SK-N-SH treated with all-trans-retinoic acid at 6 μM for 48 hours (cell line): ENCODE results near the gene HHATL.

ENCODE experiments used
- ATAC-seq: fragments of 200-7000 bp; cut with Tn5 transposase; 3 replicates; pipeline ENCODE4 v1.9.1; 2020; ENCODE audit warnings: mild to moderate bottlenecking, moderate library complexity
- ARNTL ChIP-seq: fragments of 450-650 bp; formaldehyde crosslinking; IDR thresholded peaks from 2 replicates; pipeline ENCODE4 v1.5.0; 2020; ENCODE audit warnings: low read depth, mild to moderate bottlenecking, moderate library complexity, borderline replicate concordance
- BACH2 ChIP-seq: fragments of 250-450 bp; sonication (Bioruptor Pico); IDR thresholded peaks from 2 replicates; pipeline ENCODE4 v1.9.0; 2021; ENCODE audit warnings: mild to moderate bottlenecking, borderline replicate concordance
- CSDC2 ChIP-seq: fragments of 250-450 bp; sonication (Bioruptor Pico); IDR thresholded peaks from 2 replicates; pipeline ENCODE4 v1.5.0; 2020; ENCODE audit warnings: mild to moderate bottlenecking, moderate library complexity
- ESRRG ChIP-seq: fragments of 250-450 bp; sonication (Bioruptor Pico); IDR thresholded peaks from 2 replicates; pipeline ENCODE4 v1.6.1; 2021; ENCODE audit warnings: mild to moderate bottlenecking
- GLIS3 ChIP-seq: fragments of 250-450 bp; sonication (Bioruptor Pico); IDR thresholded peaks from 2 replicates; pipeline ENCODE4 v1.5.0; 2020; ENCODE audit warnings: mild to moderate bottlenecking, moderate library complexity
- ISL1 ChIP-seq: fragments of 250-450 bp; sonication (Bioruptor Pico); IDR thresholded peaks from 2 replicates; pipeline ENCODE4 v2.1.2; 2022; ENCODE audit warnings: mild to moderate bottlenecking, moderate library complexity
- PATZ1 ChIP-seq: fragments of 250-450 bp; sonication (Bioruptor Pico); IDR thresholded peaks from 2 replicates; pipeline ENCODE4 v1.8.0; 2020; ENCODE audit warnings: mild to moderate bottlenecking, moderate library complexity, borderline replicate concordance
- PPARA ChIP-seq: fragments of 250-450 bp; sonication (Bioruptor Pico); IDR thresholded peaks from 2 replicates; pipeline ENCODE4 v1.5.0; 2020; ENCODE audit warnings: mild to moderate bottlenecking, borderline replicate concordance
- RARB ChIP-seq: fragments of 250-450 bp; sonication (Bioruptor Pico); IDR thresholded peaks from 2 replicates; pipeline ENCODE4 v1.8.0; 2021; ENCODE audit warnings: mild to moderate bottlenecking, moderate library complexity
- TCF4 ChIP-seq: fragments of 250-450 bp; sonication (Bioruptor Pico); IDR thresholded peaks from 2 replicates; pipeline ENCODE4 v1.8.0; 2021; ENCODE audit warnings: mild to moderate bottlenecking, moderate library complexity, borderline replicate concordance
- TOX ChIP-seq: fragments of 250-450 bp; sonication (Bioruptor Pico); IDR thresholded peaks from 2 replicates; pipeline ENCODE4 v1.8.0; 2021; ENCODE audit warnings: mild to moderate bottlenecking, moderate library complexity, borderline replicate concordance
- ZC3H10 ChIP-seq: fragments of 250-450 bp; sonication (Bioruptor Pico); IDR thresholded peaks from 2 replicates; pipeline ENCODE4 v1.5.1; 2021; ENCODE audit warnings: mild to moderate bottlenecking, moderate library complexity
- ZFP3 ChIP-seq: fragments of 250-450 bp; sonication (Bioruptor Pico); IDR thresholded peaks from 2 replicates; pipeline ENCODE4 v1.5.0; 2020; ENCODE audit warnings: mild to moderate bottlenecking, moderate library complexity
- ZNF565 ChIP-seq: fragments of 450-650 bp; formaldehyde crosslinking; conservative IDR thresholded peaks from 2 replicates; pipeline ENCODE4 v1.5.0; 2020; ENCODE audit warnings: low read depth, mild to moderate bottlenecking, moderate library complexity
- ZNF8 ChIP-seq: fragments of 450-650 bp; formaldehyde crosslinking; IDR thresholded peaks from 2 replicates; pipeline ENCODE4 v1.5.0; 2020; ENCODE audit warnings: mild to moderate bottlenecking, moderate library complexity
- TF ChIP-seq, protein P1 (sequence below): fragments of 250-450 bp; sonication (Bioruptor Pico); IDR thresholded peaks from 2 replicates; pipeline ENCODE4 v1.8.0; 2021; ENCODE audit warnings: low read depth, mild to moderate bottlenecking, moderate library complexity, borderline replicate concordance
- TF ChIP-seq, protein P2 (sequence below): fragments of 250-450 bp; sonication (Bioruptor Pico); IDR thresholded peaks from 2 replicates; pipeline ENCODE4 v1.5.0; 2020; ENCODE audit warnings: mild to moderate bottlenecking, moderate library complexity

HHATL gene

GRCh38 chr3:42690766-42691680 lies 11.6 kb downstream of the HHATL start:
- TF ChIP-seq PPARA (CRISPR knock-in tag) = no peak
- TF ChIP-seq, all 23 proteins: peak for 0
- no peak for ATAC-seq

DNA sequence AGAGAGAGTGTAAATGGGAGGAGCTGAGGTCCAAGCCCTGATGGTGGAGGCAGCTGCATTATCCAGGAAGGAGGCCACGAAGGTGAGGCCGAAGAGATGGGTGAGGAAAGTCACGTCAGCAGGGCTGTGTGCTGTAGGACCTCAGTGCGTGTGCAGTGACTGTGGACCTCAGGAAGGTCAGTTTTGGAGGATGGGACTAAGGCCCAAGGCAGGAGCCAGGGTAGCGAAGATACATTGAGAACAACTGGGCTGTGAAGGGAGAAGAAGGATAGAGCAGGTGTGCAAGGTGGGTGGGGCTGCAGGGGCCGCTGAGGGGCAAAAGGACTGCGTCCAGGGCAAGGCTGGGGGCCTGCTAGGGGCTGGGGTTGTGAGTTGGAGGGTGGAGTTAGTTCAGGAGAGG lies 12.4 kb downstream of the HHATL start:
- ATAC-seq = no peak
- TF ChIP-seq RARB (CRISPR knock-in tag) (no peak), ESRRG (no peak), ZNF8 (CRISPR knock-in tag) (no peak), PATZ1 (CRISPR knock-in tag) (no peak), BACH2 (CRISPR knock-in tag) (no peak), GLIS3 (CRISPR knock-in tag) (no peak), CSDC2 (CRISPR knock-in tag) (no peak), ARNTL (CRISPR knock-in tag) (no peak), ZC3H10 (CRISPR knock-in tag) (no peak), TCF4 (CRISPR knock-in tag) (no peak), ISL1 (no peak), TOX (CRISPR knock-in tag) (no peak)
- TF ChIP-seq, protein P1, sequence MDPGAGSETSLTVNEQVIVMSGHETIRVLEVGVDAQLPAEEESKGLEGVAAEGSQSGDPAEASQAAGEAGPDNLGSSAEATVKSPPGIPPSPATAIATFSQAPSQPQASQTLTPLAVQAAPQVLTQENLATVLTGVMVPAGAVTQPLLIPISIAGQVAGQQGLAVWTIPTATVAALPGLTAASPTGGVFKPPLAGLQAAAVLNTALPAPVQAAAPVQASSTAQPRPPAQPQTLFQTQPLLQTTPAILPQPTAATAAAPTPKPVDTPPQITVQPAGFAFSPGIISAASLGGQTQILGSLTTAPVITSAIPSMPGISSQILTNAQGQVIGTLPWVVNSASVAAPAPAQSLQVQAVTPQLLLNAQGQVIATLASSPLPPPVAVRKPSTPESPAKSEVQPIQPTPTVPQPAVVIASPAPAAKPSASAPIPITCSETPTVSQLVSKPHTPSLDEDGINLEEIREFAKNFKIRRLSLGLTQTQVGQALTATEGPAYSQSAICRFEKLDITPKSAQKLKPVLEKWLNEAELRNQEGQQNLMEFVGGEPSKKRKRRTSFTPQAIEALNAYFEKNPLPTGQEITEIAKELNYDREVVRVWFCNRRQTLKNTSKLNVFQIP (CRISPR knock-in tag) = no peak
- TF ChIP-seq, protein P2, sequence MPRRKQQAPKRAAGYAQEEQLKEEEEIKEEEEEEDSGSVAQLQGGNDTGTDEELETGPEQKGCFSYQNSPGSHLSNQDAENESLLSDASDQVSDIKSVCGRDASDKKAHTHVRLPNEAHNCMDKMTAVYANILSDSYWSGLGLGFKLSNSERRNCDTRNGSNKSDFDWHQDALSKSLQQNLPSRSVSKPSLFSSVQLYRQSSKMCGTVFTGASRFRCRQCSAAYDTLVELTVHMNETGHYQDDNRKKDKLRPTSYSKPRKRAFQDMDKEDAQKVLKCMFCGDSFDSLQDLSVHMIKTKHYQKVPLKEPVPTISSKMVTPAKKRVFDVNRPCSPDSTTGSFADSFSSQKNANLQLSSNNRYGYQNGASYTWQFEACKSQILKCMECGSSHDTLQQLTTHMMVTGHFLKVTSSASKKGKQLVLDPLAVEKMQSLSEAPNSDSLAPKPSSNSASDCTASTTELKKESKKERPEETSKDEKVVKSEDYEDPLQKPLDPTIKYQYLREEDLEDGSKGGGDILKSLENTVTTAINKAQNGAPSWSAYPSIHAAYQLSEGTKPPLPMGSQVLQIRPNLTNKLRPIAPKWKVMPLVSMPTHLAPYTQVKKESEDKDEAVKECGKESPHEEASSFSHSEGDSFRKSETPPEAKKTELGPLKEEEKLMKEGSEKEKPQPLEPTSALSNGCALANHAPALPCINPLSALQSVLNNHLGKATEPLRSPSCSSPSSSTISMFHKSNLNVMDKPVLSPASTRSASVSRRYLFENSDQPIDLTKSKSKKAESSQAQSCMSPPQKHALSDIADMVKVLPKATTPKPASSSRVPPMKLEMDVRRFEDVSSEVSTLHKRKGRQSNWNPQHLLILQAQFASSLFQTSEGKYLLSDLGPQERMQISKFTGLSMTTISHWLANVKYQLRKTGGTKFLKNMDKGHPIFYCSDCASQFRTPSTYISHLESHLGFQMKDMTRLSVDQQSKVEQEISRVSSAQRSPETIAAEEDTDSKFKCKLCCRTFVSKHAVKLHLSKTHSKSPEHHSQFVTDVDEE (CRISPR knock-in tag) = no peak

DNA sequence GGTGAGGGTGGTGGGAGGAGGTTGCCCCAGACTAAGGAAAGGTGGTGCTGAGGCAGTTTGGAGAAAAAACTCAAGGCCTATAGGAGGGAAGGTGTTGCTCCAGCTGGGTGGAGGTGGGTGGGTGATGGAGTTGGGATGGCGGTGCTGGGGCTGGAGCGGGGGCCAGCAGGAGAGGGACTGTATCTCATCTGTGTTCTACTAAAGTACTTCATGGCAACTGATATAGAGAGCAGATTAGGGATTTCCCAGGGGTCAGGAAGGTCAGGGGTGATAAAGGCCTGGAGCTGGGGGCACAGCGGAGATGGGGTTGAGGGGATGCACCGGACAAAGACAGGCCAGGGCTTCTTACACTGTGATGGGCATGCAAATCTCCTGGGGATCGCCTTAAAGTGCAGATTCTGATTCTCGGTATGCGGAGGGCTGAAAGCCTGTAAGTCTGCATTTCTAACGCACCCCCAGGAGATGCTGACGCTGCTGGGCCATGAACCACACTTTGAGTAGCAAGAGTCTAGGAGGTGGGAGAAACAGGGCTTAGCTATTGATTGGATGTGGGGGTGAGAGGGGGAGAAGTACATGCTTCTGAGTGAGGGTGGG lies 13.1 kb downstream of the HHATL start:
- TF ChIP-seq, protein P1 (CRISPR knock-in tag) = no peak
- TF ChIP-seq PATZ1 (CRISPR knock-in tag) (no peak), ZNF565 (no peak), RARB (CRISPR knock-in tag) (no peak), BACH2 (CRISPR knock-in tag) (no peak), ESRRG (no peak), ZFP3 (no peak), ARNTL (CRISPR knock-in tag) (no peak), ISL1 (no peak), GLIS3 (CRISPR knock-in tag) (no peak), TCF4 (CRISPR knock-in tag) (no peak), ZNF8 (CRISPR knock-in tag) (no peak)
- TF ChIP-seq, protein P2 (CRISPR knock-in tag) = no peak
- no peak for ATAC-seq
